GM12891 (cell line): ENCODE data around the gene BCL7C.

Experiments
- POLR2A ChIP-seq: IDR thresholded peaks from 2 replicates; pipeline ENCODE4 v1.6.1; 2011; ENCODE audit warnings: low read depth, low read length, control low read depth
- POLR2AphosphoS5 ChIP-seq: IDR thresholded peaks from 2 replicates; pipeline ENCODE4 v1.6.1; 2011; ENCODE audit warnings: low read depth, low read length, control low read depth

DNA sequence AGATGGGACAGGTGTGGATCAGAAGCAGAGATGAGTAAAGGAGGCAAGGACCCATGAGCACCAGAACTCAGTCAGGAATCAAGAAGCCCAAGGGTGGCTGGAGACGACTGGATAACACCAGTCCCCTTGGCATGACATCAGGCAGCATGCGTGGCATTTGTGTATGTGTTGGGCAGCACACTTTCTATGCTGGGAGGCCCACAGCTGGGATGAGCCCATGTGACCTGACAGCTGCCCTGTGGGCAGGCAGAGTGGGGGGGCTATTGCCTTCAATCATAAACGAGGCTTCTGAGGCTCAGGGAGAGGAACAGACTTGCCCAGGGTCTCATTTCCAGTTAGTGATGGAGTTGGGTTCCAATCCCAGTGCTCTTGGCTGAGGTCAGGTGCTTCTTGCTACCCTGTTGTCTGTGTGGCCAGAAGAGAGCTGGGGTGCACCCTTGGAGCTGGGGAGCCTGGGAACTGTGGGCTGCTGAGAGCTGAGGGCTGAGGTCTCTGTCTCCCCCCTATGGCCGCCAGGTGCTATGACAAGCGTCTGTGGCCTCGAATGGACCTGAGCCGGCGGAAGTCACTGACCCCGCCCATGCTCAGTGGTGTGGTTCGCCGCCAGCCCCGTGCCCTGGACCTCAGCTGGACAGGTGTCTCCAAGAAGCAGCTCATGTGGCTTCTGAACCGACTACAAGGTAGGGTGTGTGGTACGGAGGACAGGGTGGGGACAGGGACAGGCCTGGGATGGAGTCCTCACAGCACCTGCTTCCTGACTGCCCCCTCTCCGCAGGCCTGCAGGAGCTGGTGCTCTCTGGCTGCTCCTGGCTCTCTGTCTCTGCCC lies 47.9 kb upstream of the BCL7C start:
- no peak for TF ChIP-seq POLR2AphosphoS5
- TF ChIP-seq POLR2A: no peak
